Suppressor macrophage (primary cell): ENCODE data around the gene USP9X.

Experiments
- DNase-seq, 4 experiments: peaks; one replicate each; pipeline ENCODE4 v3.0.0-alpha.2; 2020 to 2022

USP9X gene

DNA sequence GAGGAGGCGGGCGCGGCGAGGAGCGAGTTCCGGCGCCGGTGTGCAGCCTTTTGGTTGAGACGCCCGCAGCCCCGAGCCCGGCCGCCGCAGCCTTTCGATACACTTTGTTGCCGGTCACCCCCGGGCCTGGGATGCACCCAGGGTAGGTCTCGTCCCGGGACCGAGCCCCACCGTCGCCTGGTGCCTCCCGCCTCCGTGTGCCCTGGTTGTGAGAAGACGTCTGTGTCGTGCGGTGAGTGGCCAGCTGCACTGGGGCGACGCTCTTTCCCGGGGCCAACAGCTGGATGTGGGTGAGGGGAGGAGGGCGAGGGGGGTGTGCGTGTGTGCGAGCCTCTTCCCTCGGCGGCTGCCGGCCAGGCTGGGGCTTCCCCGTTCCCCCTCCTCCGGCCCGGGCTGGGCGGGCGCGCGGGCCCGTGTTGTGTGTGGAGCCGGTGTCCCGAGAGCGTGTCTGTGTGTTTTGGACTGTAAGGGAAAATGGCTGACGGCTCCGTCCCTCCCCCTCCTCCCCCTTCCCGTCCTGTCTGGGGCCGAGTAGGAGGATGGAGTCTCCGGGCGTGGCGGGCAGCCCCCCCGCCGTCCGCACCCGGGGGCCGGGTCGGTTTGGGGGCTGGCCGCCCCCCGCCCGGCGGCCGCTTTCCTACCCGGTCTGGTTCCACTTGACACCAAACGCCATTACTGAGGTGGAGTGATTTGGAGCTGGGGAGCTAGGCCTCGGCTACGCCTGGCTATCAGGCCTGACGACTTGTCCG lies 807 bp downstream of the USP9X start:
- DNase-seq, result peak; percentile 31 to 56 (median 44)

- DNase-seq, result no peak
Observed at GRCh38 chrX:41086627-41086932, 1.3 kb downstream of the USP9X start.

- no peak for DNase-seq
Observed at GRCh38 chrX:41087201-41087600, 2.0 kb downstream of the USP9X start.

DNA sequence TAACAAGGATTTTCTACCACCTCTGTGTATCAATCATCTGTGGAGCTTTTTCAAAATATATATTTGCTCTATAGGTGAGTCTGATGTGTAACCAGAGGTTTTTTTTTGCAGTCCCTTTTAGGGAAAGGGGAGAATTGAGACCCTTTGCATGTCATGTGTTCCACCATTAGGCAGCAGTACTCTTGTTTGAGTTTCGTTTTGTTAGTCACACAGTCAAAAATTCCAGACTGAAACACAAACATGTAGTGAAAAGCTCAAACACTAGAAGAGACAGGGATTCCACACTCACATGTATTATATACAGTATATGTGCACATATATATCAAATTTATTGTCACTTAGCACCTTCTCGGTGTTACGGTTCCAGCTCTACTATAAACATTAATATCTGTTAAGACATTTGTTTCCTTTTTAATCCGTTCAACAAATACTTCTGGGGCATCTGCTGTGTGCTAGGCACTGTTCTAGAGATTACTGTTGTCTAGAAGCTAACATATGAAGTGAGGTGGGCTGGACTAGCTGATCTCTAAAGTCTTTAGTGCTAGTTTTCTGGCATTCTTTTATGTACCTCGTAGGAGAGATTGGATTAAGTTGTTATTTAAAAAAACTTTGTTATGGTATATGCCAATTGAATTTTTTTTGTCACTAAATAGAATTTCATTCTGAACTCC lies 5.5 kb downstream of the USP9X start:
- no peak for DNase-seq

DNA sequence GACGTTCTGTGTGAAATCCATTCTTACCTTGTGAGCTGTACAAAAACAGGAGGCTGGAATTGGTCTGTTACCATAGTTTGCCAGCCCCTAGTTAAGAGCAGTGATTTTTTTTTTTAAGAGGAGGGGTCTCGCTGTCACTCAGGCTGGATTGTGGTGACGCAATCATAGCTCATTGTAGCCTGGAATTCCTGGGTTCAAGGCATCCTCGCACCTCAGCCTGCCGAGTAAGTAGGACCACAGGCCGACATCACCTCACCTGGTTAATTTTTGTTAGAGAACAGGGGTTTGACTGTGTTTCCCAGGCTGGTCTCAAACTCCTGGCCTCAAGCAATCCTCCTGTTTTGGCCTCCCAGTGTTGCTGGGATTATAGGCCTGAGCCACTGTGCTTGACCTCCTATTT lies 7.5 kb downstream of the USP9X start:
- DNase-seq, result no peak

DNA sequence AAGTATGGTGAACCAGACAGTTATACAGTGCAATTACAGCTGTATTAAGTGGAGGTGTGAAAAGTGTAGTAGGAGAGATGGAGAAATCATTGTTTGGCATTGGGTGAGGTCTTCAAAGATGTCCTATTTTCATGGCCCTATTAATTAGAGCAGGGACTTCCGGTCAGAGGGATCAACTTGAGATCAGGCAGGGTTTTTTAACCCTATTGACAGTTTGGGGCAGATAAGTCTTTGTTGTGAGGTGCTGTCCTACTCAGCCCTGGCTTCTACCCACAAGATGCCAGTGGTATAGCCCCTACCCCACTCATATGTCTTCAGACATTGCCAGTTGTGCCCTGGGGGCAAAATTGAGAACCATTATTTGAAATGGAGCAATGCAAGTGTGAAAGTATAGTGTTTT lies 9.9 kb downstream of the USP9X start:
- DNase-seq, result no peak

DNA sequence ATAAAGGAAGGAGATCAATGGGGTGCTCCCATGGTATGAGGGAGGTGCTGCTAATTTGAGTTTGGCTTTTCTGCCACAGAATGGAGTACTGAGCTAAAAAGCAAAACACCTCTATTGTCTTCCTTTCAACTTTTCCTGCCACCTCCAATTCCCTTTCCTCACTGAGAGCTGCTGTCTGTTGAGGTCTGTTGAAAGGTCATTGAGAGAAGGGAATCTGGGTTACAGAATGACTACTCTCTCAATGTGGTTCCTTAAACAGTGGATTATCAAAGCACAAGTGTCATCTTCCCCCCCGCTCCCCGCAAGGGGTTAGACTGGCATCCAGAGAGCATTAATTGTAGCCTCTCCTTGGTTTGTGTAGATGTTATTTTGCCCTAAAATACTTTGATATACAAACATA lies 10.7 kb downstream of the USP9X start:
- DNase-seq, result peak; percentile 6 to 49 (median 40)

DNA sequence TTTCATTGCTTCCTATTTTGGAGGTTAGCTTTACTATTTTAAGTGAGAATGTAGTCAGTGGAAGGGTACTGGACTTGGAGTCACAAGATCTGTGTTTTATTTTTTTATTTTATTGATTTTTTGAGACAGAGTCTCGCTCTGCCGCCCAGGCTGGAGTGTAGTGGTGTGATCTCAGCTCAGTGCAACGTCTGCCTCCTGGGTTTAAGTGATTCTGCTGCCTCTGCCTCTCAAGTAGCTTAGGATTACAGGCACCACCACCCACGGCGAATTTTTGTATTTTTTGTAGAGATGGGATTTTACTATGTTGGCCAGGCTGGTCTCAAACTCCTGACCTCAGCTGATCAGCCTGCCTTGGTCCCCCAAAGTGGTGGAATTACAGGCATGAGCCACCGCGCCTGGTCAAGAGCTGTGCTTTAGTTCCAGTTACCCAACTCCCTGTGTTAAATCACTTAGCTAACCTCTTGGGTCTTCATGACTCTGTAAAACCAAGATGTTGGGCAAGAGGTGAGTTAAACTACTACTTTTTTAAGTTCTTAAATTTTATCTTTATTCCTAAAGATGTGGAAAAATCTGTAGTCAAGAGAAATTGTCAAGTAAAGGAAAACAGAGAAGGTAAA lies 11.2 kb downstream of the USP9X start:
- peak in 3 of 4 experiments; percentile 7 to 29 (median 11) for DNase-seq

- DNase-seq, result no peak
Observed at GRCh38 chrX:41097326-41097725, 12.1 kb downstream of the USP9X start.

DNA sequence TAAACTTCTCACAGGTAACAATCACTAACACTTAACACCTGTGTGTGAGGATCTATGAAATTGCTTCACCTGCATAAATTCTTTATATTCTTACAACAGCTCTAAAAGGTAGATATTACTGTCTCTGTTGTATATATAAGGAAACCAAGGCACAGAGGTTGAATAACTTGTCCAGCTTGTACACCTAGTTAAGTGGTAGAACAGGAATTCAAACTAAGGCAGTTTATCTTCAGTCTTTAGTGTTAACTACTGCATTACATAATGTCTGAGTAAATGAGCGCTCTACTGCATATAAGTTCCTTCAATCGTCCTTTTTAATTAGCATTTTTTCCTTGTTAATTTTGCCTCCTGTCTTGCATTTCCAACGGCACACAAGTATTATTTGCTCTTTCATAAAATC lies 15.0 kb downstream of the USP9X start:
- no peak for DNase-seq

GRCh38 chrX:41100819-41101218 lies 15.6 kb downstream of the USP9X start:
- no peak for DNase-seq

- DNase-seq, result no peak
Observed at GRCh38 chrX:41105005-41105404, 19.8 kb downstream of the USP9X start.

- peak in 2 of 4 experiments; percentile 28 to 38 for DNase-seq
Observed at GRCh38 chrX:41106257-41106656, 21.0 kb downstream of the USP9X start.

DNA sequence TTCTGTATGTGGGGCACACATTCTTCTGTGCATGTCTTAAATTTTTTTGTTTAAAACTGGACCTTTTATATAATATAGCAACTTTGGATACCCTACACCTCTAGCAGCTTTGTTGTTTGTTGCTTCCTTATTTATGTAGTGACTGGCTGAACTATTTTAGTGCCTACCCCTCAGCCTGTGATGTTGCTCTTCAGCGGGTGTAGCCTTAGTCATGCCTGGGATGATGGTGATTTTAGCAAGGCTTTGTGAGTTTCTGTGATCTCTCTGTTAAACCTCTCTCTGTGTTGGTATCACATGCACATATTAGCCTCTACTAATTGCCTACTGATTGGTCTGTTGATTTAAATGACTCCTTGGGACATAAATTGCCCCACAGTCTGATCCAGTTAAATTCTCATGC lies 22.8 kb downstream of the USP9X start:
- peak in 3 of 4 experiments; percentile 18 to 53 (median 41) for DNase-seq

- no peak for DNase-seq
Observed at GRCh38 chrX:41108463-41109205, 23.4 kb downstream of the USP9X start.

GRCh38 chrX:41110801-41111625 lies 25.8 kb downstream of the USP9X start:
- DNase-seq, result no peak

DNA sequence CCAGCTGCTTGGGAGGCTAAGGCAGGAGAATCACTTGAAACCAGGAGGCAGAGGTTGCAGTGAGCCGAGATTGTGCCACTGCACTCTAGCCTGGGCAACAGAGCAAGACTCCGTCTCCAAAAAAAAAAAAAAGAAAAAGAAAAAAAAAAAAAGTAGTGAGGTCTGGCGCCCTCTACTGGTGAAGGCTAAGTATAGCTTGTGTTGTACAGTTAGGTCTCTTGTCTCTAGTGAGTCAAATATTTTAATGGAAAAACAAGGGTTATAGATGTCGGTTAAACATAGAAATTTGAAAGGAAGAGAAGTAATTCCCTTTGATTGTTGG lies 29.8 kb downstream of the USP9X start:
- peak; percentile 18 to 64 (median 48) for DNase-seq

- no peak for DNase-seq
Observed at GRCh38 chrX:41116948-41117347, 31.7 kb downstream of the USP9X start.

GRCh38 chrX:41118156-41118555 lies 32.9 kb downstream of the USP9X start:
- DNase-seq, result no peak

DNA sequence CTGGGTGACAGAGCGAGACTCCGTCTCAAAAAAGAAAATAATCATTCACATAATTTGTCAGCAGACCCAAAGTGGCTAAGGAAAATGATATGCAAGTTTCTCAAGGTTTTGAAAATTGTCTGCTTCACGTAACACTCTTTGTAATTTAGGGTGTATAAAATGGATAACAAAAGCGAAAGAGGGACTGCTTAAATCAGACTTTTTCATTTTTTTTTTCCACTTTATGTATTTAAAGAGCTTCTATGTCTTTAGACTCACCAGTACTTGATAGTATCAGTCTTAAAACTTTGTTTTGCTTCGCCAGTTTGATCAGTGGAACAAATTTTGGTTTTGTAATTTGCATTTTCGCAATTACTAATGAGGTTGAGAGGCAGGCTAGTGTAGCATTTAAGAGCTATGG lies 34.6 kb downstream of the USP9X start:
- no peak for DNase-seq

GRCh38 chrX:41121766-41122165 lies 36.5 kb downstream of the USP9X start:
- no peak for DNase-seq

GRCh38 chrX:41122664-41123257 lies 37.5 kb downstream of the USP9X start:
- DNase-seq, result peak in 1 of 4 experiments; percentile 4
